ENCODE data around the gene FKBP4. TPM values are rescaled to one million over a fixed set of nuclear protein-coding genes. Genes with fewer than 3 reads are reported as not detected.

Gene FKBP4
- polyA plus RNA-seq, 1 donor: 41.5 TPM

DNA sequence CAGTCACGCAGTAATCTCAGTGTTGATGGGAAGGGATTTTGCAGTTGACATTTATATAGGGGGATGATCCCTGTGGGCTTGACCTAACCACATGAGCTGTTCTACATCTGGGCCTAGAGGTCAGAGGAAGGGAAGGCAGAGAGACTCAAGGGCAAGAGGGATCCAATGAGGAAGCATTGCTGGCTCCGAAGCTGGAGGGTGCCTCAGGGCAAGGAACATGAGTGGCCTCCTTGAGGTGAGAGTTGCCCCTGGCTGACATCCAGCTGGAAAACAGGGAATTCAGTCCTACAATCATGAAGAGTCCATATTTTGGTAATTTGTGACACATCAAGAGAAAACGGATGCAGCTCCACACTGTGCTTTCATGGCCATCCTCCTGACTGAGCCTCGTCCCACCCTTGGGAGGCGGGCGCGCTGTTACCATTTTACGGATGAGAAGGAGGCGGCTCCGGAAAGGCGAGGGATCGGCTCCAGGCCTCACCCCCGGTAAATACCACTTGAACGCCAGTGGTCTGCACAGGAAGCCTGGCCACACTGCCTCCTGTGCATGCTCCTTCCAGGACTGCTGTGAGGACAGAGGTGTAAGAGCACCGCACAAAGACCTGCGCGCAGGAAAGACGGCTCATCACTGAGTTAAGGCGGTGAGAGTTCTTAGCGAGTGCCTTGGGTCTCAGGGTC lies 18.5 kb upstream of the FKBP4 start:
- DNase-seq (ENCODE audit: low read depth): no peak

DNA sequence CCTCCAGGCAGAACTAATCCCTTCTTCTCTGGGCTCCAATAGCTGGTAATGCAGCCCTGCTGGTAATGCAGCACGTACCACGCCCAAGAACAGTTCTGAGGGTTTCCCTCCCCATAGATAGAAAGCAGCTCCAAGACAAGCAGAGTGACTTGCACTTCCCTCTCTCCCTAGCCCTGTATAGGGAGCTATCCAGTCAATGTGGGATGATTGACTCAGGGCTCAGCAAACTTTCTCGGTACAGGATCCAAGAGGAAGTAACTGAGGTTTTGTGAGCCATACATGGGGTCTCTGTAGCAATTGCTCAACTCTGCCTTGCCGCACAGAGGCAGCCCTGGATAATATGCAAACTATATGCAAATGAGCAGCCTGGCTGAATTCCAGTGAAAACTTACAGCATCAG lies 15.5 kb upstream of the FKBP4 start:
- no peak for DNase-seq (ENCODE audit: low read depth)

DNA sequence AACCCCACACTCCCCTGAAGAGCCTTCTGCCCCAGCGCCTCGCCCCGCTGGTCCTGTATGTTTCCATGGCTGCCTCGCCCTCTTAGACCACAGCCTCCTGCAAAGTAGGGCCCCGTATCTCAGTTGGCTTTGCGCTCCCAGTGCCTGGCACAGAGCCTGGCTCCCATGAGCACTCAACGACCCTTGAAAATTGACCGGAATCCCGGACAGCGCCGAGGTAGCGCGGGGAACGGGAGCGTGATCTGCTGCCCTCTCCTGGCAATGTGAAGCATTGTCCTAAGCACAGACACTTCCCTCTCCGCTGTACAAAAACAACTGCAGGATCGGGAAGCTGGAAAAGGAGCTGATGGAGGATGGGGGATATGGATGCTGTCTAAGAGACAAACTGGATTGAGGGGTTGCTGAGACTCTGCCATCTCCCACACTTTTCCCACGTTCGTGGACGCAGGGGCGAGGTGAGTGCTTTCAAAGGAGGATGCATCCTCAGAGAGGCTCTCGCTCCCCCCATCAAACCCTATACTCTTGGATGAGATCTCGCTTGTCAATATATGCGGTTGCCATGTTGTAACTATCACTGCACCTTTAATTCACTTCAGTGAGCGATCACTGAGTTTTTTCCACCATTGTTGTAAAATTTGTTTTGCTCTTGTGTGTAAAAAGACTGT lies 10.7 kb upstream of the FKBP4 start:
- DNase-seq (ENCODE audit: low read depth): peak; percentile 28

DNA sequence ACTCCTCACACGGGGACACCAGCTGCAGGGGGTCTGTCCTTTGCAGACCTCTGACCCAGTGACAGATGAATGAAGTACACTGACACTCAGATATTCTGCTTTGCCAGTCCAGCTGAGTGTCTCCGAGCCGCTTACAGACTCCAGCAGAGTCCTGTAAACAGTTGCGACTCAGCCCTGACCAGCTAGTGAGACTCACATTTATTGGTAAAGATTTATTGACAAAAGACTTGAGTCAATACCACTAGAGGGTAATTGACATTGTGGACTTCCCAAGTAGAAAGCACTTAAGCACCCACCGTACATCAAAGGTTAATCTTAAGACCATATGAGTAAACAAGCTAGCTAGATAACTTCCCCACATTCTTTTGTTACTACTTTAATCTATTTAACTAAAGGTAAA lies 9.8 kb upstream of the FKBP4 start:
- DNase-seq (ENCODE audit: low read depth): no peak

DNA sequence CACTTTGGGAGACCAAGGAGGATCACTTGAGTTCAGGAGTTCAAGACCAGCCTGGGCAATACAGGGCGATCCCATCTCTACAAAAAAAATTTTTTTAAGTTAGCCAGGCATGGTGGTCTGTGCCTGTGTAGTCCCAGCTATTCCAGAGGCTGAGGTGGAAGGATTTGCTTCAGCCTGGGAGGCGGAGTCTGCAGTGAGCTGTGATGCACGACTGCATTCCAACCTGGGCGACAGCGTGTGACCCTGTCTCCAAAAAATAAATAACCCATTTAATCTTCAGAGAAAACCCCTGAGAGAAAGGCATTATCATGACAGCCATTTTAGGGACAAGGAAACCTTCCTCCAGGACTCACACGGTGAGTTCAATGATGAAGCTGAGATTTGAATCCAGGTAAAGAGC lies 3.7 kb upstream of the FKBP4 start:
- no peak for DNase-seq (ENCODE audit: low read depth)

DNA sequence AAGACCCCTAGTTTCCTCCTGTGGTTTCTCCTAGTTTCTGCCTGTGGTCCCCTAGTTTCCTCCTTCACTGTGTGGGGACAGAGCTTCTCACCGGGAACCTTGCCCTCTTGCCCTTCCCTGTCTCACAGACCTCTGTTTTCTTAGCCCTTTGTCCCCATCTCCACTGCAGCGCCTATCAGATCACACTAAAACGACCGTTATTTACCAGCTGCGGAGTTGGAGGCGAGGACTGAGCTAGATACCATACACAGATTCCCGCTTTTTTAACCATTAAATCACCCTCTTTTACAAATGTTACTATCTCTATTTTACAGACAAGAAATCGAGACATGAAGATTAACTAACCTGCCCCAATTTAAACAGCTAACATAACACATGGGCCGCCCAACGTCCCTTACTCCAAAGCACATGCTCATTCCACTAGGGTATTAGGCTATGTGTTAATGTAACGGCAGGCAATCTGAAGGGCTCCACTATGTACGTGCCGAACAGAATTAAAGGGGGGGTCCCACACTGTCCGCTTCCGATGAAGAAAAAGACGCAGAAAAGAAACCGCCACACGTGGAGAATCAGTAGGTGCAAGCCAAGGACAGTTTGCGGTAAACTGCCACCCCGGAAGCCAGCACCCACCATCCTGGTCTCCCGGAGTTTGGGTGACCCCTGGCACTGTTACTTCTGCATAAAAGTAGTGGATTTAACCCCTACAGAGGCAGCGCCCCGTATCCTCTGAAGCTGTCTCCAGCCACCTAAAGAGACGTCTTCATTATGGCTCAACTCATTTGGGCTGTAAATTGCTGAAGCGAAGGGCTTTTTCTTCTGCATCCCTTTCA lies 1.9 kb upstream of the FKBP4 start:
- no peak for DNase-seq (ENCODE audit: low read depth)

DNA sequence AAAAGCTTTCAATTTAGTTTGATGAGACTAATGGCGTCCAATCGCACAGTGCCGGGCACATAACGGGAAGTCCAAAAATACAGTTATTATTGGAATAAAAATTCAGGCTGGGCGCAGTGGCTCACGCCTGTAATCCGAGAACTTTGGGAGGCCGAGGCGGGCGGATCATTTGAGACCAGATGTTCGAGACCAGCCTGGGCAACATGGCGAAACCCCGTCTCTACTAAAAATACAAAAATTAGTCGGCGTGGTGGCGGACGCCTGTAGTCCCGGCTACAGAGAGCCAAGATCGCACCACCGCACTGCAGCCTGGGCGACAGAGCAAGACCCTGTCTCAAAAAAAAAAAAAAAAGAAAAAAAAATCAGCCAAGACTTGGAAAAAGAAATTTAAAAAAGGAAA lies 1.2 kb upstream of the FKBP4 start:
- DNase-seq (ENCODE audit: low read depth): no peak

DNA sequence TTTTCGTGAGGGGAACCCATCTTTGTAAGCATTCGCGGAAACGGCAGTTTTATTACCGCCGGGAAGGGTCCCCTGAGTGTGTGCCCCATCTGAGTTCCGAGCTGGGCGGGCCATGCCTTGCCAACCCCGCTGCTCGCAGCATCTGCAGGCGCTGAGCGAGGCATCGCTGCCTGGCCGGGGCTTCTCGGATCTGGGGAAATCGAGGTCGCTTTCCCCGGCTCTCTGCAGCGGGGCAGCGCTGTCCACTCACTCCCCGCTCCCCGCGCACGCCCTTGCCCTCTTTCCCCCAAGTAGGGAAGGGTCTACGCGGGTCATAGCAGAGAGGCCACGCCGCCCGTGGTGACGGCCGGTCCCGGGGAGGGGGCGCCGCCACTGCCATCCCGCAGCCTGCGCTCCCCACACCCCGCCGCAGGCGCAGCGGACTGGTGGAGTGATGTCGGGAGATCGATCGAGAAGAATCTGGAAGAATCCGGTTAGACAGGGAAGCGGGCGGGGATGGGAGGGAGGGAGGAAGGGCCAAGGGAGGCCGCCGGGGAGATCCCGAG lies 507 bp upstream of the FKBP4 start:
- no peak for DNase-seq (ENCODE audit: low read depth)

DNA sequence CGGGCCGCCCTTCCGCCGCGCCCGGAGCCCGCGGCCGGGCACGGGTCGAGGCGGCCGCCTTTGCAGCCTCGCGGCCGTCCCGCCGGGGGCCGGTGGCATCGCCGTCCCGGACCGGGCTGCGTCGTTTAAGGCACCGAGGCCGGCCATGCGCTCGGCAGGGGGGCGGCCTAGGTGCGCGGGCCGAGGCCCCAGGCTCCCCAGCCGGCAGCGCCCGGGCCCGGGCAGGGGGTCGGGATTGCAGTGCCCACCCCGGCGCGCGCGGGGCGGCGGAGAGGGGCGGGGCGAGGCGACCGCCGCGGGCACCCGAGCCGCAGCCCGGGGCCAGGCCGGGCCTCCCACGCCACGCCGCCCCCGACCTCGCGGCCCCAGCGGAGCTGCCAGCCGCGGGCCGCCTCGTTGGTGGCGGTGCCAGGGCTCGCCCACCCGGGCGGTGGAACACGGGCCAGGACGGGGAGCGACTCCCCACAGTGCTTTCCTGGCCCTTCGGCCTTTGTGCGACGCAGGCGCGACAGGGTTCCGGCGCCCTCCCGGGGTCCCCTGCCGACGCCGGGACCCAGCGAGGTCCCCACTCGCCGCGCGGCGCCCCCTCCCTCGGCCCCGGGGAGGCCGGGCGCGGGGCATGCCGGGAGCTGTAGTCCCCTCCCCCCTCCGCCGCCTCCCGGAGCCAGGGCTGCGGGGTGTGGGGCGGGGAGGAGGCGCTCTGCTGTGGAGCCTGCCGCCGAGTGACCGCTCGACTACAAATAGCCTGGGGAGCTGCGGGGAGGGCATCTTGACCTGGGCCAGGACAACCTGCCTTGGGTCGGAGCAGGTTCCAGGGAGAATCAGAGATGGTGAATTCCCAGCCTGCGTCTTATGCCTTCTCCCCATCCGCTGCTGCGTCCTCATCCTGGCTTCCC lies 769 bp downstream of the FKBP4 start:
- peak; percentile 26 for DNase-seq (ENCODE audit: low read depth)

DNA sequence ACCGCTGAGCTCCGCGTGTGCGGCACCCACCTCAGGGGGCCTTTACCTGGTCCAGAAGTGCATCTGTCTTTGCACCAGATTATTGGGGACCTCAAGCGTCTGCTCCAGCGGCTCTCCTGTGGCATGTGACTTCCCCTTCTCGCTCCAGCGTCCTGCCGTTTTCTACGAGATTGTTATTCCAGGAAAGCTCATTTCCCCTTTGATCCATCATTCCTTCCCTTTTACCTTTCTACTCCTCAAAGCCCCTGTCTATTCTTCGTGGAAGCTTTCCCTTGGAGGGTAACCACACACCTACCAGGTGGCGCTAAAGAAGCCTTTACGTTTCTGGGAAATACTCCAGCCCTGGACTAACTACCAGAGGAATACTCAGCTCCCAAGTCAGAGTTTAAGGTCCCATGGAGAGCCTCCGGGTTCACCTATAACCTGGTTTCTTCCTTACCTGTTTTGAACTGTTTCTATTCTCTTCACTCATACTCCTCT lies 1.5 kb downstream of the FKBP4 start:
- no peak for DNase-seq (ENCODE audit: low read depth)

DNA sequence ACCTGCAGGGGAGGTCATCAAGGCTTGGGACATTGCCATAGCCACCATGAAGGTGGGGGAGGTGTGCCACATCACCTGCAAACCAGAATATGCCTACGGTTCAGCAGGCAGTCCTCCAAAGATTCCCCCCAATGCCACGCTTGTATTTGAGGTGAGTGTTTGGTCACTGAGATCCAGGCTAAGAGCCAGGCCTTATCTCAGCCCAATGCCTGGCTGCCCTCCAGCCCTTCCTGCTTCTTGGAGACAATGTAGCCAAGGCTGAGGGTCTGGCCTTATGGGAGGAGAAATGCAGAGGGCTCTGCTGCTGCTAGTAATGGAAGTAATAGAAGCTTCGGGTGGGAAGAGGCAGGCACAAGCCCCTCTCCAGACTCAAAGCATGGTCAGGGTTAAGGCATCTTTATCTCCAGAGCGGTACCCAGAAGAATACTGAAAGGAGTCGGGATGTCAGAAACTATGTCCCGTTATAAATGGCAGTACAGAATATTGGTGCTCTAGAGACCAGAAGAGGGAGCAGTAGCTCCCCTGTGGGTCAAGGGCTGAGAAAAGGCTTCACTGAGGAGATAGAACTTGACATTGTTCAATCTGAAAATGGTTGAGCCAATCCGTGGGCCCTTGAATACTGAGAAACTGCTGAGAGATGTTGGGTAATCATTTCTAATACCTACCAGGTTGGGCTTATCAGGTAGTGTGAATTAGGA lies 3.1 kb downstream of the FKBP4 start:
- no peak for DNase-seq (ENCODE audit: low read depth)

DNA sequence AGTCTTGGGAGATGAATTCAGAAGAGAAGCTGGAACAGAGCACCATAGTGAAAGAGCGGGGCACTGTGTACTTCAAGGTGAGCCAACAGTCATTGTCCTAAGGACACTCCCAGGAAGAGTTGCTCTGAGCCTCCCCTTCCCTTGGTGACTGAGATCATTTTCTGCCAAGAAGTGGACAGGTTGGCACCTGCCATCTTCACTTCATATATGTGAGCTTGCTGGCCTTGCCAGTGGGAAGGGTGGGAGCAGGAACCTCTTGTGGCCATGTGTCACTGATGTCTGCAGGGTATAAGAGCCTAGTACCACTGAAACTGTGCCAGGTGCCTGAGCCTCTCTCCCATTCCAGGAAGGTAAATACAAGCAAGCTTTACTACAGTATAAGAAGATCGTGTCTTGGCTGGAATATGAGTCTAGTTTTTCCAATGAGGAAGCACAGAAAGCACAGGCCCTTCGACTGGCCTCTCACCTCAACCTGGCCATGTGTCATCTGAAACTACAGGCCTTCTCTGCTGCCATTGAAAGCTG lies 5.3 kb downstream of the FKBP4 start:
- no peak for DNase-seq (ENCODE audit: low read depth)

DNA sequence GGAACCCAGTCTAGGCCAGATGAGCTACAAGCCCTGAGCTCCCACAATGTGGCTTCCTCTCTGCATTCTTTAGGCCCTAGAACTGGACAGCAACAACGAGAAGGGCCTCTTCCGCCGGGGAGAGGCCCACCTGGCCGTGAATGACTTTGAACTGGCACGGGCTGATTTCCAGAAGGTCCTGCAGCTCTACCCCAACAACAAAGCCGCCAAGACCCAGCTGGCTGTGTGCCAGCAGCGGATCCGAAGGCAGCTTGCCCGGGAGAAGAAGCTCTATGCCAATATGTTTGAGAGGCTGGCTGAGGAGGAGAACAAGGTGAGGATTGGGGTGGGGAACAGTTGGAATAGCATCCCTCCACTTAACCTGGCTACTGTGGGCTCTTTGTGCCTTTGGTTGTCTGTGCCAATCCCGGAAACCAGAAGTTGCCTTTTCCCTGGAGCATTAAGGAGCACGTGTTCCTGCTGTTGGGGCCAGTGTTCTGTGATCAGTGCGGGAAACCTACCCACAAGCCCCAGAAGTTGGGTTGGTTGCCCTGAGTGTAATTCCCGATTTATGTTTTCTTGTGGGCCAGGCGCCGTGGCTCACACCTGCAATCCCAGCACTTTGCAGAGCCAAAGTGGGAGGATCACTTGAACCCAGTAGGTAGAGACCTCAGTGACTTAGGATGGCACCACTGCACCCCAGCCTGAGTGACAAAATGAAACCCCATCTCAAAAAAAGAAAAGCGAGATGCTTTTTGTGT lies 6.4 kb downstream of the FKBP4 start:
- no peak for DNase-seq (ENCODE audit: low read depth)

DNA sequence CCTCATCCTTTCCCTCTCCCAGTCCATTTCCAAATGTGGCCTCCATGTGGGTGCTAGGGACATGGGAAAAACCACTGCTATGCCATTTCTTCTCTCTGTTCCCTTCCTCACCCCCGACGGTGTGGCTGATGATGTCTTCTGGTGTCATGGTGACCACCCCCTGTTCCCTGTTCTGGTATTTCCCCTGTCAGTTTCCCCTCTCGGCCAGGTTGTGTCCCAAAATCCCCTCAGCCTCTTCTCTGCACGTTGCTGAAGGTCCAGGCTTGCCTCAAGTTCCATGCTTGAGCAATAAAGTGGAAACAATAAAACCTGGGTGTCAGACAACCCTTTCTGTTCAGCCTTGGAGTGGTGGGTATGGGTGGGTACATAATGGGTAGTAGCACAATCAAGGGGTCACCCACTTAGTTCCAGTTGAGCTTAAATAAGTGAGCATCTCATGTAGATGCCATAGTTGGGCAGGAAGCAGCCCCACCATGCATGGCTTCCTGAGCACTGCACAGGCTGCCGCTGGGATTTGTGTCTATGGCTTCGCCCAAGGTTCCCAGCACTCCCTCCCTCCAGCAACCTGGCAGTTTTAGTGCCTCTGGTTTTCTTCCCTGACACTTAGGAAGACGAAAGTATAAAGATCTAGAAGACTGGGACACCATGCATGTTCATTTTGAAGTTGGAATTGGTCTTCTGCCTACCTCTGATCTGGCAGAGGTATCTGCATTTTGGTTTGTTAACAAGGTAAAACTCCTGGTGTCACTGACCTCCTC lies 9.0 kb downstream of the FKBP4 start:
- no peak for DNase-seq (ENCODE audit: low read depth)

DNA sequence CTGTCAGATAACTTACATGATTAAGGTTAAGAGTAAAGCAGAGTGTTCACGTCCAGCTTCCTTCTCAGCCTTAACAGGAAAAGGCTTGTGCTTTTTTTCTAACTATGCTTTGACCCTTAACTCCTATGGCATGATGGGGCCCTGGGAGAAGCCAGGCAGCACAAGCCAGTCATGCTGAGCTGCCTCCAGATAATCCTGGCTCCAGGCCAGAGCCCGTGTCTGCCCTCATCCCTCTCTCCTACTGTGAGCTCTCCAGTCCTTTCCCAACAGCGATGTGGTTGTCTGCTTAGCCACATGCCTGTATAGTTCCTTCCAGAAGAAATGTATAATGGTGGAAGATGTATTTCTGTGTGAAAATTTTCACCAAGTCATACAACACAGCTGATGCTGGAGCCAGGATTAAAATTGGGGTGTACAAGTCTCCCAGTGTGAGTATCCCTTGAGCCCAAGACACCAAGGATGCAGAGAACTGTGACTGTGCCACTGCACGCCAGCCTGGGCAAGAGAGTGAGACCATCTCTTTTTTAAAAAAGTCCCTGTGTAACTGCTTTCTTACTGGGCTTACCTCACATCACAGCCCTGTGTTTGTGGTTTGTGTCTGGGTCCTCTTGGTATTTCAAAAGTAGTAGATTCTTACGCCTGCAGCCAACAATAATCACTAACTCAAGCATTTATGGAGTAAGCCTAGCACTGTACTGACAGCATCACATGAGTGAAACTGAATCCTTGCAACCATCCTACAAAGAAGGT lies 9.8 kb downstream of the FKBP4 start:
- DNase-seq (ENCODE audit: low read depth): no peak

DNA sequence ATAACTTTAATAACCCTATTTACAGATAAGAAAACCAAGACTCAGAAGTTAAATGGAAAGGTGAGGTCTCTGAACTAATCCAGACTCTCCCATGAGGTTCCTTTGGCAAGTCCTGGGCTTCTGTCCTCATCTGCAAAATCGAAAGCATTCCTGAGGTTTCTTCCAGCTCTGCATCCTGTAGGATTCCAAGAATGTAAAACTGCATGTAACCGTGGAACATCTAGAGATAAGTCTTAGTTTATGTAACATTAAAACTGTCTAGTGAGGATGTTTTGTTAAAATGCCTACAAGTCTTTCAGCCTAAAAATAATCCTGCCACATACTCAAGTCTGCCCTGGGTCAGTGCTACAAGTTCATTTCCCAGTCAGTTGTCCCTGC lies 10.4 kb downstream of the FKBP4 start:
- no peak for DNase-seq (ENCODE audit: low read depth)

DNA sequence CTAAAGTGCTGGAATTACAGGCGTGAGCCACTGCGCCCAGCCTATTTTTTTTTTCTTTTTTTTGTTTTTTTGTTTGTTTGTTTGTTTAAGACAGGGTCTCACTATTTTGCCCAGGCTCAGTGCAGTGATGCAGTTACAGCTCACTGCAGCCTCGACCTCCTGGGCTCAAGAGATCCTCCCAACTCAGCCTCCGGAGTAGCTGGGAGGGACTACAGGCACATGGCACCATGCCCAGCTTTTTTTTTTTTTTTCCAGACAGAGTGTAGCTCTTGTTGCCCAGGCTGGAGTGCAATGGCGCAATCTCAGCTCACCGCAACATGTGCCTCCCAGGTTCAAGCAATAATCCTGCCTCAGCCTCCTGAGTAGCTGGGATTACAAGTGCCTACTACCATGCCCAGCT lies 11.9 kb downstream of the FKBP4 start:
- DNase-seq (ENCODE audit: low read depth): no peak

DNA sequence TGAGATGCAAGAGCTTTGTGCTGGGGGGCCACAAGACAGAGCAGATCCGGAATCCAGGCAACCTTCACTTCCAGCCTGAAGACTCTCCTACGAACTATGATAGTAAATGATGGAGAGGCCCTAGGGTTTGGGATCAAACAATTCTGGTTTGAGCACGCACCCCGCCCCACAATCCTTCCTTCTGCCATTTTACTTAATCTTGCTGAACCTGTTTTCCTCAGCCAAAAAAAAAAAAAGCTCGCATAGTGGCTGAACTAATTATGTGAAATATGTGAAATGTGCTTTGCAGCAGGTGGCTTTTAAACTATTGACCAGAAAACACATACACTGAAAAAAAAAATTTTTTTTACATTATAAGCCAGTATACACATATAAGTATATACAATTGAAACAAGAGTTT lies 17.0 kb downstream of the FKBP4 start:
- no peak for DNase-seq (ENCODE audit: low read depth)

Measured in forelimb muscle (tissue), 1 donor.